Amniotic stem cell (primary cell): Measurements from ENCODE around the gene MRPL24.
A peak's percentile ranks its signal among the peaks of the same experiment; 100 is the strongest.

ENCODE experiments used
- DNase-seq: peaks from one replicate; lab custom pipeline; 2025; lab: John Stamatoyannopoulos, UW

MRPL24 gene

GRCh38 chr1:156709757-156710489, 31.0 kb downstream of the MRPL24 start:
- peak; percentile 66 for DNase-seq

DNA sequence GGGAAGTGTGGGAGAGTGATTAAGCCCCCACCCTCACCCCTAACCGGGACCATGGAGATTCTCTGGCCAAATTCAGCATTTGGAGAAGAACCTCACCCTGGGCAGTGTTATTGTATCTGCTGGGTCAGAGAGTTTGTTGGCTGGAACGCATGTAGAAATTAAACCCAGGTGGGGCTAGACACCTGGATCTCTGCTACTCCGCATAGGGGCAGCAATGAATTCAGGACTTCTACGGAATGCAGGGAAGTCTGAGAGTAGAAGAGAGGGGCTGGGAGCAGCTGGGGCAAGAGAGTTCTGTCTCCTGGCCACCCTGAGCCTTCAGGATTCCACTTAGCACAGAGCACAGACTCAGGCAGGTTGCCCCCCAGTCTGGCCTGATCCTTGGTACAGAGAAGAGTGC, 31.9 kb downstream of the MRPL24 start:
- DNase-seq: no peak

- DNase-seq: no peak
Measured at GRCh38 chr1:156708218-156708661, 32.6 kb downstream of the MRPL24 start.

- DNase-seq: no peak
Measured at GRCh38 chr1:156707417-156708217, 33.3 kb downstream of the MRPL24 start.

DNA sequence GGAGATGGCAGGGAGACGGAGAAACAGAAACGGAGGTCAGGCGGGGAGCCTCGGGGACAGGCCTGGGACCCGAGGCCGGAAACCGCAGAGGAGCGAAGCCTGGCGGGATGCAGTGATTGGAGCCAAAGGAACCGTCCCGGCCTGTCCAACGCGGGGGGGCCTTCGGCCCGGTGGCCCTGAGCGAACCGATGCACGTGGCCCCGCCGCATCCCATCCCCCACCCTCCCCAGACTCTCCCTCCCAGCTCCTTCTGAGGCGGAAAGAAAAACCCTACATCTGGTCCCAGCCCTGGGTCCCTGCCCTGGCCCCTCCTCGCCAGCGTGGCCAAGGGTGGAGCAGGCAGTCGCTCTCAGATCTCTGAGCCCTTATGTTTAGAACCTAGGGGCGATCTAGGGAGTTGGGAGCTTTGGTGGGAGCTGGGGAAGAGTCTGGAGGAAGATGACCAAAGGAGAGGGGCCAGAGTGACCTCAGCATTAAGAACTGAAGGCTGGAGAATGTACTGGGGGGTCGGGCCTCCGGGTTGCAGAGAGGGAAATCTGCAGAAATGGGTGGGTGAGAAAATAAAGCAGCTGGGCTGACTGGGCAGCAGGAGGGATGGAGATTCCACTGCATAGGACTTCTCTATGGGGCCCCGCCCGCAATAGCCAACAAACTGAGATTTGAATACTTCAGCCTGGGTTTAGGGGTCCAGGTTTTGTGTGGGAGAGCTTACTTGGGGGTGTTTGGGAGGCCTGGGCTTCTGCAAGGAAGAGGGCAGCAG, 34.1 kb downstream of the MRPL24 start:
- DNase-seq: no peak

- peak; percentile 44 for DNase-seq
Measured at GRCh38 chr1:156705918-156706656, 34.8 kb downstream of the MRPL24 start.

DNA sequence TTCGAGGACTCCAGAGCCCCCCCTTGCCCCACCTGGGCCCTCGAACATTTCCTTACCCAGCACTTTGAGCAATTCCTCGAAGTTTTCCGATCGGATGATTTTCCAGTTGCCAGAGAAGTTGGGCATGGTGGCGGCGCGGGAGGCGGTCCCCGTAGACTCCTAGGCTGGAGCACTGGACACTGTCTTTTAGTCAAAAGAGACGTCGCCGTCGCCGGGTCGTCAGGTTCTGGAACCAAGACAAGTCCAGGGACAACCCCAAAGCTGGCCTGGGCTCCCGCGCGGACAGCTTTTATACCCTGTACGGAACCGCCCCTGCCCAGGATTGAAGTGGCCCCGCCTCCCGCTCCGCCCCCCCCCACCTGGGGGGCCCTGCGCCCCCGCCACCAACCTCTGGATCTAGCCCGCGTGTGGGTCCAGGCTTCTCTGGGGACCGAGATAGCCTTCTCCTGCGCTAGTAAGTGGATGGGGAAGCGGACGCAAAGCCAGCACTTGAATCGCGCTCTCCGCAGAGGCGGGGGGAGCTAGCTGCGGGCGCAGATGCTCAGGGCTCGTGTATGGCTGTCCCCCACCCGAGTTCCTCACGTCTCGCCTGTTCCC, 35.5 kb downstream of the MRPL24 start, which contains the start of gene CRABP2:
CRABP2 (minus strand) TSS at position 263 of the 597 bp plus-strand sequence; CDS start at position 126, 137 bp downstream.
- DNase-seq: no peak

GRCh38 chr1:156704930-156705320, 36.0 kb downstream of the MRPL24 start:
- DNase-seq: peak; percentile 72

DNA sequence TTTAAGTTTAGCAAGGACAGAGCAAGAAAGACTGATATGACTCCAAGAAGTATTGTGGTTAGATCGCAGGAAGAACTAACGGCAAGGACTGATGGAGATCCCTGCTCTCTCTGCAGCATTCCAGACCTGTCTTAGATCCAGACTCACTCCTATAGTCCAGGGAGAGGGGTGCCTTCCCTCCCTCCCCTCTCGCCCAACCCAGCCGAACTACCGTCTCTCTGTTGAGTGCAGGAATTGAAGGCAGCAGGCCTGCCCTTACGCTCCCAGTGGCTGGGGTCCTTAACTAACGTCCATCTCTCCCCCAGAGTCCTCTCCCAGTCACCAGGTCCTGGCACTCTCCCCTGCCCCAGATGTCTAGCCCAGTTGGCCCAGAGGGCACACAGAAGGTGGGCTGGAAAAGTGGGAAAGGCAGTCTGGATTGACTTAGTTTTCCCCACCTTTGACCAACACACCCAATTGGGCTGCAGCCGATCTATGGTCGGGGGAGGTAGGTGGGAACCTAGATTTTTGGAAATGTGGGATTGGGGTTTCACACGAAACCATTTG, 36.6 kb downstream of the MRPL24 start:
- no peak for DNase-seq

- DNase-seq: no peak
Measured at GRCh38 chr1:156703741-156704140, 37.1 kb downstream of the MRPL24 start.

GRCh38 chr1:156703336-156703735, 37.6 kb downstream of the MRPL24 start:
- DNase-seq: no peak

- DNase-seq: no peak
Measured at GRCh38 chr1:156700736-156701531, 40.0 kb downstream of the MRPL24 start.

- DNase-seq: no peak
Measured at GRCh38 chr1:156698995-156699394, 41.9 kb downstream of the MRPL24 start.

DNA sequence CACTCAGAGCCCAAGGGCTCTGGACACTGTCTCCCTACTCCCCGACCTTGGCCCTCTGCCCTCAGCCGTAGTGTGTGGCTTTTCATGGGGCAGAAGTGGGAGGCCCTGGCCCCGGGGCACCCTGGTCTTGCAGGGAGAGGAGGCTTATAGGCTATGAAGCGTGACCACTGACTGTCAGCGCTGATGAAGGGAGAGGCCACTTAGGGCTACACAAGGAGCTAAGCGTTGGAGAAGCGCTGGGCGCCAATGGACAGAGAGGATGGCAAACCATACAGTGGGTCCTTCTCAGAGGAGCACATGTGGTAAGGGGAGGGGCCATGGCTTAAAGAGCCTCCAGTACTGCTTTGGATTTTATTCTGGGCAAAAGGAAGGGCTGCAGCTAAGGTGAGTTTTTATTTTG, 43.4 kb downstream of the MRPL24 start:
- DNase-seq: no peak

DNA sequence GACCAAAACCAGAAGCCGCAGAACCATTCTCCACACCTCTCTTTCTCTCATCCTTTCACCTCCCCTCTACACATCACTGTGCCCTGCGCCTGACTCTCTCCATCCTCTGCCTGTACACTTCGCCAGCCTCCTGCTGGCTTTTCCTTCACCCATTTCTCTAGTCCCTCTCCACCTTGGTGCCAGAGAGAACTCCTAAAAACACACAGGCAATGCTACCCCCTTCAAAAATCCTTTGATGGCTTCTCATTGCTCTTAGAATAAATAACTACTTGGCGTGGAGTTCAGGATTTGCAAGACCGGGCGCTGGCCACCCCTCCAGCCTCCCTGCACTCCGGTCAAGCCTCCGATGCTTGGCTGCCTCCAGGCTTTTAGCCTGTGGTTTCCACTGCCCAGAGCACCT, 44.1 kb downstream of the MRPL24 start:
- no peak for DNase-seq

- no peak for DNase-seq
Measured at GRCh38 chr1:156694690-156694962, 46.3 kb downstream of the MRPL24 start.

DNA sequence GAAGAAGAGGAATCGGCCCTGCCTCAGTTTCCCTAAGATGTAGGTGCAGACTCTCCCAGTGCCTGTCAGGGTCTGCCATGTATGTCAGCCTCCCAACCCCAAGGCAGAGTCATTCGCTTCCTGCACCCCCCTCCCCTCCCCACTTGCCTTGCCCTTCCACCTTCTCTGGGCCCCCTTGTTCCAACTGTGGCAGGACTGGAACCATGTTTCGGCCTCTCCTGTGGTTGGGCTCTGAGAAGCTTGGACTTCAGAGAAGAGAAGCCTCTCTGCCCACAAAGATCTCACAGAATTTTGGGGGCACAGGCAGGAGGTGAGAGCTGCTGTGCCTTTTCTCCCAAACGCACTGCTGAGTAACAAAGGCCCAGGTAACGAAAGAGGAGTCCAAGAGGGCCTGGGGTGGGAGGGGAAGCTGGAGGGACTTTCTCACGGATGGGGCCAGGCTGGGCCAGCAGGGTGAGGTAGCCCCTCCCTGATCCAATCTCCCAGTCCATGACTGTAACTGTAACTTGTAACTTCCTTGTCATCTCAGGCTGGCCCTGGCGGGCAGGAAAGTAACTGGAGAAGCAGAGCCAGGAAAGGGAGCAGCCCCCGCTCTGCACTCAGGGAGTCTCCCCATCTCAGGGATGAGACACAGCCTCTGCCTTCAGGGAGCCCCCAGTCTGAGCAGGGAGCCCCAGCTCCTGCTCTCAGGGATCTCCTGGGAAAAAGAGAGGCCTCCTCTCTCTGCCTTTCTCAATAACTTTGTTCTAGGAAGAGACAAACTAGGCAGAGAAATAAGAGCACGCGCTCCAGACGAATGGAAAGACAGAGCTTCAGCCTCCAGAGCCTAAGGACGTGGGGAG, 46.8 kb downstream of the MRPL24 start:
- DNase-seq: no peak

DNA sequence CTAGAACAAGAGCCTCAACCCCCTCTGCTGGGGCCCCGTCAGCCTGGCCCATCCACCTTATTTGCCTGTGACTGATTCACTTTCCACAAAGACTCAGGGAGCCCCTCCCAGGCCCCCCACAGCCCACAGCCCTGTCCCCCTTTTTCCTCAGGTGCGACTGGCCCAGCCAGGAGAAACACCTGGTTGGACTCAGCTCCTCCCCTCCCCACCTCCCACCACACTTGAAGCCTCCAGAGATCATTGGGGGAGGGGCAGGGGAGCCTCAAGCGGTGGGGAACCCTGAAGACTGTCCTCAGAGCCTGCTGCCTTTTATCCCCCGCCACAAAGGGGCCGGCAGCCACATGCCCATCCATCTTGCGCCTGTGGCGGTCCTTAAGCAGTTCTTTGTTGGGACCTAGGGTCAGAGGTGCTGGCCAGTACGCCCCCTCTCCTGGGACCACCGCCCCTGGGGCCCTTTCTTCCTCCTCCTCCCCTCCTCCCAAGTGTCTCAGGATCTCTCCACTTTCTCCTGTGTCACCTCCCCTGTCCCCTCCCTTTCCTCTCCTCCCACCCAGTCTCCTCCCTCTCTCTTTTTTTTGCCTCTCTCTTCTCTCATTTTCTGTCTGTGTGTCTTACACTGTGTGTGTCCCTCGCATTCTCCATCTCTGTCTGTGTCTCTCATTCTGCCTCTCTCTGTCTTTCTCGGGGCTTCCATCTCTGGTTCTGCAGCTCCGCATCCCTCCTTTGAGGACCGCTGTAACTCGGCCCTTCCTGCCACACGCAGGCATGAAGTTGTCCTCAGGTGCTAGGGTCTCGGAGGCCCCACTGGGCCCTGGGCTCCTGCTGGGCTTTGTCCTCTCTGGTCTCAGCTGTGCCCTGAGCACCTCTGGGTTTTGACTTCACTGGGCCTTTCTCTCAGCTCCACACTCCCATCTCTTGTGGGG, 47.7 kb downstream of the MRPL24 start:
- no peak for DNase-seq
